ENCODE measurements around the gene CHST11. TPM values are rescaled to one million over a fixed set of nuclear protein-coding genes. Genes with fewer than 3 reads are reported as not detected.

CHST11 gene
- total and polyA plus RNA-seq, 10 of the 15 experiments (the other 5 are each of a cell fraction or from before 2014, with no cell fraction given), result 1.9 to 38.1 (median 17.2) TPM

DNA sequence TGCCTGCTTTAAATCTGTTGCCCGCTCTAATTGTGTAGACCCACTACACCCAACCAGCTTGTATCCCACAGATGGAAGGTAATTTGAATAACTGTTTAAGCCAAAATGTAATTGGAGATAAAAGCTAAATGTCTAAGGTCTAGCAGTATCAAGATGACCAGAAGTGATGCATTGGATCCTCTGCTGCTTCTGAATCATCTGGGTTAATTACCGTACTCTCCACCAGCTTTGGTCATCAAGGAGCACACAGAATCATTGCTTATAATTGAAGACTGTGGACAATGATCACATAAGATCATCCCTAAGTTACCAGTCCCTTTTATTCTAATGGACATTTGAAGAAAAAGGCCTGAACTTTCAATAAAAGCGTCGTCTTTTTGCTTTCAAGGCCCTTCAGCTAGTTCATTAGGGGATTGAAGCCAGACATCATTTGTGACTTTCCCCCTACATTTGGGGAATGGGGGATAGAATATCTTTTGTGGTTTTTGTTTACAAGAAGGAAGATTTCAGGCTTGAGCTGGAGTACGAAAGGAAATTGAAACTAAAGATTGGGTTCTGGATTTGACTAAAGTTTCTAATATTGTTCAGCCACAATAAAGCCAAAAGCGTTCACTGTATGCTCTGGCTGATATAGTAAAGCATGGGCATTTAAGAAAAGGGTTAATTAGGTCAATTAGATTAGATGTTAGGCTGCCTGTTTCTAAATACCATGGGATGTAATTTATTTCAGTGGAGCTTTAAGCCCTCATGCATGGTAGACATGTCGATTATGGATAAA lies 123.2 kb downstream of the CHST11 start (continued):
- TF ChIP-seq NR2C1 (IDR thresholded peaks at IDR 0.05), result no peak
- TF ChIP-seq EZH2 (IDR thresholded peaks at IDR 0.05; ENCODE audit: borderline replicate concordance, control insufficient read depth, low read depth, low read length), result no peak
- no peak for TF ChIP-seq TAF1 (IDR thresholded peaks at IDR 0.05; ENCODE audit: borderline replicate concordance, low read depth, low read length)
- TF ChIP-seq RAD51 (IDR thresholded peaks at IDR 0.05), result no peak
- TF ChIP-seq NKRF (conservative IDR thresholded peaks at IDR 0.05), result no peak
- TF ChIP-seq HDGF (IDR thresholded peaks at IDR 0.05), result no peak
- peak; percentile 73; the same call in 1 of the 2 replicates for TF ChIP-seq FOXM1 (IDR thresholded peaks at IDR 0.05; ENCODE audit: low read depth, low read length)
- TF ChIP-seq CBX5 (IDR thresholded peaks at IDR 0.05; ENCODE audit: low read depth), result no peak
- TF ChIP-seq, protein P1, sequence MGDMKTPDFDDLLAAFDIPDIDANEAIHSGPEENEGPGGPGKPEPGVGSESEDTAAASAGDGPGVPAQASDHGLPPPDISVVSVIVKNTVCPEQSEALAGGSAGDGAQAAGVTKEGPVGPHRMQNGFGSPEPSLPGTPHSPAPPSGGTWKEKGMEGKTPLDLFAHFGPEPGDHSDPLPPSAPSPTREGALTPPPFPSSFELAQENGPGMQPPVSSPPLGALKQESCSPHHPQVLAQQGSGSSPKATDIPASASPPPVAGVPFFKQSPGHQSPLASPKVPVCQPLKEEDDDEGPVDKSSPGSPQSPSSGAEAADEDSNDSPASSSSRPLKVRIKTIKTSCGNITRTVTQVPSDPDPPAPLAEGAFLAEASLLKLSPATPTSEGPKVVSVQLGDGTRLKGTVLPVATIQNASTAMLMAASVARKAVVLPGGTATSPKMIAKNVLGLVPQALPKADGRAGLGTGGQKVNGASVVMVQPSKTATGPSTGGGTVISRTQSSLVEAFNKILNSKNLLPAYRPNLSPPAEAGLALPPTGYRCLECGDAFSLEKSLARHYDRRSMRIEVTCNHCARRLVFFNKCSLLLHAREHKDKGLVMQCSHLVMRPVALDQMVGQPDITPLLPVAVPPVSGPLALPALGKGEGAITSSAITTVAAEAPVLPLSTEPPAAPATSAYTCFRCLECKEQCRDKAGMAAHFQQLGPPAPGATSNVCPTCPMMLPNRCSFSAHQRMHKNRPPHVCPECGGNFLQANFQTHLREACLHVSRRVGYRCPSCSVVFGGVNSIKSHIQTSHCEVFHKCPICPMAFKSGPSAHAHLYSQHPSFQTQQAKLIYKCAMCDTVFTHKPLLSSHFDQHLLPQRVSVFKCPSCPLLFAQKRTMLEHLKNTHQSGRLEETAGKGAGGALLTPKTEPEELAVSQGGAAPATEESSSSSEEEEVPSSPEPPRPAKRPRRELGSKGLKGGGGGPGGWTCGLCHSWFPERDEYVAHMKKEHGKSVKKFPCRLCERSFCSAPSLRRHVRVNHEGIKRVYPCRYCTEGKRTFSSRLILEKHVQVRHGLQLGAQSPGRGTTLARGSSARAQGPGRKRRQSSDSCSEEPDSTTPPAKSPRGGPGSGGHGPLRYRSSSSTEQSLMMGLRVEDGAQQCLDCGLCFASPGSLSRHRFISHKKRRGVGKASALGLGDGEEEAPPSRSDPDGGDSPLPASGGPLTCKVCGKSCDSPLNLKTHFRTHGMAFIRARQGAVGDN (IDR thresholded peaks at IDR 0.05), result no peak
- TF ChIP-seq MTA2 (IDR thresholded peaks at IDR 0.05; ENCODE audit: low read depth), result peak; percentile 93
- TF ChIP-seq ZNF384 (IDR thresholded peaks at IDR 0.05; ENCODE audit: borderline replicate concordance, low read depth, low read length), result no peak
- no peak for TF ChIP-seq ZZZ3 (IDR thresholded peaks at IDR 0.05; ENCODE audit: control insufficient read depth, insufficient read length, low read depth)
- no peak for TF ChIP-seq WRNIP1 (IDR thresholded peaks at IDR 0.05; ENCODE audit: borderline replicate concordance, low read depth, low read length)
- TF ChIP-seq MEF2A (IDR thresholded peaks at IDR 0.05; ENCODE audit: insufficient read depth, low read depth, low read length), result peak; percentile 86
- TF ChIP-seq, protein P2, sequence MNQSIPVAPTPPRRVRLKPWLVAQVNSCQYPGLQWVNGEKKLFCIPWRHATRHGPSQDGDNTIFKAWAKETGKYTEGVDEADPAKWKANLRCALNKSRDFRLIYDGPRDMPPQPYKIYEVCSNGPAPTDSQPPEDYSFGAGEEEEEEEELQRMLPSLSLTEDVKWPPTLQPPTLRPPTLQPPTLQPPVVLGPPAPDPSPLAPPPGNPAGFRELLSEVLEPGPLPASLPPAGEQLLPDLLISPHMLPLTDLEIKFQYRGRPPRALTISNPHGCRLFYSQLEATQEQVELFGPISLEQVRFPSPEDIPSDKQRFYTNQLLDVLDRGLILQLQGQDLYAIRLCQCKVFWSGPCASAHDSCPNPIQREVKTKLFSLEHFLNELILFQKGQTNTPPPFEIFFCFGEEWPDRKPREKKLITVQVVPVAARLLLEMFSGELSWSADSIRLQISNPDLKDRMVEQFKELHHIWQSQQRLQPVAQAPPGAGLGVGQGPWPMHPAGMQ (IDR thresholded peaks at IDR 0.05; ENCODE audit: borderline replicate concordance), result no peak
- TF ChIP-seq, protein P3, sequence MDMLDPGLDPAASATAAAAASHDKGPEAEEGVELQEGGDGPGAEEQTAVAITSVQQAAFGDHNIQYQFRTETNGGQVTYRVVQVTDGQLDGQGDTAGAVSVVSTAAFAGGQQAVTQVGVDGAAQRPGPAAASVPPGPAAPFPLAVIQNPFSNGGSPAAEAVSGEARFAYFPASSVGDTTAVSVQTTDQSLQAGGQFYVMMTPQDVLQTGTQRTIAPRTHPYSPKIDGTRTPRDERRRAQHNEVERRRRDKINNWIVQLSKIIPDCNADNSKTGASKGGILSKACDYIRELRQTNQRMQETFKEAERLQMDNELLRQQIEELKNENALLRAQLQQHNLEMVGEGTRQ (IDR thresholded peaks at IDR 0.05; ENCODE audit: borderline replicate concordance, low read depth, low read length), result no peak
- TF ChIP-seq IRF3 (IDR thresholded peaks at IDR 0.05), result no peak
- TF ChIP-seq BCL11A (IDR thresholded peaks at IDR 0.05; ENCODE audit: low read depth, low read length), result peak; percentile 78
- TF ChIP-seq CHD1 (IDR thresholded peaks at IDR 0.05; ENCODE audit: low read depth, low read length), result no peak
- no peak for TF ChIP-seq MXI1 (IDR thresholded peaks at IDR 0.05; ENCODE audit: low read depth, low read length)
- no peak for TF ChIP-seq ZBED1 (IDR thresholded peaks at IDR 0.05; ENCODE audit: borderline replicate concordance)
